K562 (cell line): Measurements from ENCODE around the gene PRKCE. TPM values are rescaled to one million over a fixed set of nuclear protein-coding genes. Genes with fewer than 3 reads are reported as not detected.

Source experiments
- ATAC-seq: fragments of 200-7000 bp; cut with Tn5 transposase; 3 replicates; pipeline ENCODE4 v1.9.1; 2020; ENCODE audit warnings: moderate library complexity
- BruUV-seq: library from RNA; stranded (reverse); fragments of 400-500 nt; replicated peaks from 2 replicates; lab custom pipeline; 2021; lab: Mats Ljungman, UMichigan
- CTCF ChIA-PET: fragments of 300-600 bp; formaldehyde crosslinking; extraction: SDS; loops from one replicate; lab custom pipeline; 2021; ENCODE audit warnings: low intra/inter-chr PET ratio; lab: Yijun Ruan, JAX
- POLR2A ChIA-PET: fragments of 300-600, 350-650 bp; sonication (Branson Sonifier 250); formaldehyde crosslinking; extraction: SDS; loops from one replicate; lab custom pipeline; 2021; ENCODE audit warnings: antibody characterized with exemption, inconsistent platforms; lab: Yijun Ruan, JAX
- DNase-seq, 4 experiments: peaks; one replicate each; pipeline versions ENCODE4 v3.0.0 to v3.0.0-alpha.2; 2011 to 2018; ENCODE audit warnings: low spot score in 3 of 4, mixed read lengths in 3 of 4; ENCODE audit errors: extremely low read depth in 1 of 4
- FAIRE-seq: peaks from 2 replicates; lab custom pipeline; 2011; peaks lifted over from hg19 to GRCh38; lab: Jason Lieb, UNC
- H2AFZ ChIP-seq: 2 replicates; pipeline ENCODE4 v1.6.0; 2011; ENCODE audit warnings: low read depth, low read length, control low read depth, inconsistent platforms
- H3K27ac ChIP-seq: fragments of 200-600 bp; 3 replicates; pipeline ENCODE4 v1.8.0; 2011; ENCODE audit warnings: low read depth, mild to moderate bottlenecking, control low read depth, inconsistent platforms, low read length, moderate library complexity, mixed read lengths; ENCODE audit errors: extremely low read depth
- H3K27me3 ChIP-seq, 2 experiments: fragments of 300-600 bp in 1 of 2; 2 replicates in 1 of 2; 3 replicates in 1 of 2; pipeline versions ENCODE4 v1.6.0 to v1.8.0; 2011; ENCODE audit warnings: inconsistent platforms in 2 of 2, low read length in 2 of 2, mild to moderate bottlenecking in 1 of 2, mixed read lengths in 1 of 2, moderate library complexity in 1 of 2; ENCODE audit not compliant: control insufficient read depth in 2 of 2, insufficient read depth in 2 of 2
- H3K36me3 ChIP-seq: fragments of 300-600 bp; 3 replicates; pipeline ENCODE4 v1.8.0; 2011; ENCODE audit warnings: mild to moderate bottlenecking, low read length, inconsistent platforms; ENCODE audit not compliant: control insufficient read depth, insufficient read depth
- H3K4me1 ChIP-seq, 2 experiments: fragments of 200-600 bp in 1 of 2; replicated peaks in 1 of 2; 2 replicates in 1 of 2; 3 replicates in 1 of 2; pipeline versions ENCODE4 v1.5.1 to v1.8.0; 2011; ENCODE audit warnings: inconsistent platforms in 2 of 2, low read length in 2 of 2, mild to moderate bottlenecking in 1 of 2, mixed read lengths in 1 of 2, moderate library complexity in 1 of 2; ENCODE audit not compliant: control insufficient read depth in 2 of 2, insufficient read depth in 2 of 2
- H3K4me2 ChIP-seq: 2 replicates; pipeline ENCODE4 v1.6.1; 2011; ENCODE audit warnings: low read length, control low read depth, inconsistent platforms, mixed read lengths; ENCODE audit not compliant: insufficient read depth
- H3K4me3 ChIP-seq: fragments of 200-600 bp; sonication (generic), shearing (Covaris generic); 2 replicates; pipeline ENCODE4 v1.5.1; 2016; ENCODE audit warnings: control low read depth, inconsistent platforms
- H3K79me2 ChIP-seq: fragments of 200-600 bp; 3 replicates; pipeline ENCODE4 v1.8.0; 2011; ENCODE audit warnings: low read length, inconsistent platforms; ENCODE audit not compliant: control insufficient read depth, insufficient read depth
- H3K9ac ChIP-seq, 2 experiments: 2 replicates each; pipeline versions ENCODE4 v1.6.0 to v1.6.1; 2011; ENCODE audit warnings: low read depth in 2 of 2, low read length in 2 of 2, control low read depth in 1 of 2, inconsistent platforms in 1 of 2, mild to moderate bottlenecking in 1 of 2, mixed read lengths in 1 of 2; ENCODE audit not compliant: insufficient read depth in 1 of 2
- H3K9me1 ChIP-seq: one replicate; pipeline ENCODE4 v1.6.0; 2011; ENCODE audit warnings: inconsistent platforms, mild to moderate bottlenecking, low read length, moderate library complexity; ENCODE audit not compliant: control insufficient read depth, insufficient read depth
- H3K9me3 ChIP-seq: replicated peaks from 2 replicates; pipeline ENCODE4 v1.5.1; 2011; ENCODE audit warnings: low read depth, low read length, inconsistent platforms; ENCODE audit not compliant: control insufficient read depth, insufficient read depth
- H4K20me1 ChIP-seq: replicated peaks from 2 replicates; pipeline ENCODE4 v1.6.1; 2011; ENCODE audit warnings: low read length, inconsistent platforms, mixed read lengths; ENCODE audit not compliant: control insufficient read depth, insufficient read depth
- ETV1 ChIP-seq: fragments of 450-650 bp; conservative IDR thresholded peaks from 2 replicates; pipeline ENCODE4 v1.6.1; 2016; ENCODE audit warnings: missing genetic modification characterization, control low read depth, low read depth, missing compliant biosample characterization
- NFATC3 ChIP-seq: fragments of 450-650 bp; IDR thresholded peaks from 2 replicates; pipeline ENCODE4 v1.6.1; 2017; ENCODE audit warnings: mild to moderate bottlenecking
- SRSF7 ChIP-seq: fragments of 200-400 bp; formaldehyde crosslinking; optimal IDR thresholded peaks from 2 replicates; pipeline ENCODE3; 2017; ENCODE audit warnings: mild to moderate bottlenecking, low read depth, low read length
- WGBS: fragments of 100-300 bp; shearing (Covaris generic); methylation state at CpG from one replicate; pipeline ENCODE4 v1.1.6; 2016; ENCODE audit warnings: low coverage, mixed read lengths; ENCODE audit not compliant: insufficient coverage; ENCODE audit errors: missing lambda C conversion rate; 5-methylcytosine and 5-hydroxymethylcytosine counted together
- in situ Hi-C: fragments of 300-500 bp; cut with MboI; formaldehyde crosslinking; loops from 4 replicates; pipeline ENCODE4 v1.15.0; 2018; ENCODE audit warnings: inconsistent platforms, mixed read lengths
- intact Hi-C: fragments of 100-400 bp; cut with micrococcal nuclease; formaldehyde crosslinking; loops from 2 replicates; pipeline ENCODE4 v1.14.2; 2022
- polyA plus RNA-seq, 8 experiments: library from polyadenylated mRNA; depleted of rRNA in 4 of 8; stranded (reverse) in 5 of 8; unstranded in 3 of 8; fragments of >200 nt; fragmentation: Nextera tagmentation in 2 of 8; fragmentation: Illumina TruSeq in 1 of 8; extraction: Ambion mirVana in 2 of 8; extraction: Trizol in 1 of 8; gene quantifications; 2 replicates each; pipeline versions ENCODE4 v1.2.1 to v1.2.3, GENCODE V29; 2011 to 2014; ENCODE audit warnings: inconsistent platforms in 1 of 8, missing spikeins in 1 of 8
- total RNA-seq, 7 experiments: library from RNA; depleted of rRNA in 6 of 7; stranded (reverse); fragments of >200 nt in 6 of 7; fragmentation: Illumina TruSeq in 2 of 7; extraction: Trizol in 2 of 7; gene quantifications; 2 replicates each; pipeline versions ENCODE4 v1.2.1 to v1.2.3, GENCODE V29; 2011 to 2021; ENCODE audit warnings: low replicate concordance in 1 of 7
- TF ChIP-seq, protein P1 (sequence below), 3 experiments: fragments of 200-800 bp in 1 of 3; sonication (Bioruptor generic) in 1 of 3; sonication (generic) in 1 of 3; formaldehyde crosslinking in 1 of 3; IDR thresholded peaks; 2 replicates each; pipeline versions ENCODE4 v1.6.1 to v1.8.0; 2016 to 2022; ENCODE audit warnings: mild to moderate bottlenecking in 2 of 3, missing compliant biosample characterization in 2 of 3, missing genetic modification characterization in 2 of 3, missing genetic modification reagents in 1 of 3

The PRKCE gene
- total and polyA plus RNA-seq, 9 of the 15 experiments (the other 6 are each of a cell fraction or from before 2014, with no cell fraction given) = 0.06 to 1.0 (median 0.22) TPM; not detected in 1

DNA sequence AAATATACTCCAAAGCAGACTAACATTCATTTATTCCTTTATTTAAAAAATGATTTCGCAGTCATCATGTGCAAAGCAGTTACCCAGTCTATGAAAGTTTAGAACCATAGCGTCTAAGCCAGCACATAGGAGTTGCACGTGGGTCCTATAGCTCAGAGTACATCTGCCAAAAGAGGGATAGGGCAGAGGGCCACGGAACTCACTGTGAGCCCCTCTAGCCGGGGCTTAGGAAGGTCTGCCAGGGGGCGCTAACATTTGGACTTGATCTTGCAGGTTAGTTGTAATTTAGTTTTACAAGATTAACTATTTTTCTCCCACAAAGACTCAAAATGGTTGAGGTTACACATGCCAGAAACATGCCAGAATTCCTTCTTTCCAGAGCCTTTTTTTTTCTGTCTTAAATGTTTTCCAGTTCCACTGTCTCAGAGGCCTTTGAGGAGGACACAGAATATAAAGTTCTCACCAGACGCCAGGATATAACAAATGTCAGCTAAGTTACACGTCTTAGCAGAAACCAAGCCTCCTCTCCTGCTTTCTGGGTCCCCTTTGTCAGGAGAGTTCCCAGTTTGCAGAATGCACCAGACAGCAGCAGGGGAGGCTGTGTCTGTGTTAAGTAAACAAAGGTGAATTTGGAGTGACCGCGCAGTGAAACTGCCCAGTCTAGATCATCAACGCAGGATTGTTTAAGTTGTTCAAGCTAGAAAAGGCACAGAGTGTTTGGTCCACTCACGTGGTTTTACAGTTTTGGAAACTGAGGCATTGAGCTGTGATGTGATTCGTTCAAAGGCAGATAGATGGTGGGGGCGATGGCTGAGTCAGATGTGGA lies 292.0 kb downstream of the PRKCE start:
- peaks cover 0 to 4% of the 10 kb centered on the region in 2 experiments; a peak in 1 of 5 replicates for H3K4me1 ChIP-seq
- H3K4me3 ChIP-seq = no peak overlapping the region
- in situ Hi-C loops (no loop called here), intact Hi-C loops (no loop called here)
- 17% methylated on average over 14 of the region's 14 CpGs for WGBS
- H3K4me2 ChIP-seq = no peak overlapping the region
- CTCF ChIA-PET = interaction anchor here (0.6 kb wide), 1 partner anchor 9 kb away, joined by 3 read pairs; no protein-coding TSS in a partner anchor
- FAIRE-seq (no peak), DNase-seq (no peak), ATAC-seq (no peak)
- no peak overlapping the region for H2AFZ ChIP-seq
- BruUV-seq = no TSS peak
- H3K9ac ChIP-seq = no peak overlapping the region
- H3K79me2 ChIP-seq = no peaks in the 10 kb centered on the region
- TF ChIP-seq, protein P1, sequence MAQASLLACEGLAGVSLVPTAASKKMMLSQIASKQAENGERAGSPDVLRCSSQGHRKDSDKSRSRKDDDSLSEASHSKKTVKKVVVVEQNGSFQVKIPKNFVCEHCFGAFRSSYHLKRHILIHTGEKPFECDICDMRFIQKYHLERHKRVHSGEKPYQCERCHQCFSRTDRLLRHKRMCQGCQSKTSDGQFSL (CRISPR knock-in tag; IDR thresholded peaks at IDR 0.05) = no peak
- TF ChIP-seq, protein P1 (tag; IDR thresholded peaks at IDR 0.05) = no peak
- no peak for TF ChIP-seq ETV1 (tag)
- no peak for TF ChIP-seq SRSF7
- no peak for TF ChIP-seq NFATC3
- H3K27ac ChIP-seq = no peak overlapping the region
- POLR2A ChIA-PET = interaction anchor here (1.3 kb wide), 1 partner anchor 25 kb away, joined by 3 read pairs; no protein-coding TSS in a partner anchor
- H3K36me3 ChIP-seq = no peaks in the 10 kb centered on the region
- no peaks in the 10 kb centered on the region for H3K9me1 ChIP-seq
- no peaks in the 10 kb centered on the region for H3K9me3 ChIP-seq
- peaks cover 7 to 21% of the 10 kb centered on the region in 2 experiments; a peak in 3 of 5 replicates for H3K27me3 ChIP-seq
- no peaks in the 10 kb centered on the region for H4K20me1 ChIP-seq
